H1 (cell line): ENCODE measurements around the gene CHDH. TPM values are rescaled to one million over a fixed set of nuclear protein-coding genes. Genes with fewer than 3 reads are reported as not detected.

Experiments
- CTCF ChIA-PET: fragments of 300-600 bp; sonication (Branson Sonifier 250); formaldehyde crosslinking; loops from one replicate; lab custom pipeline; 2021; ENCODE audit not compliant: partially characterized antibody; lab: Charles Lee
- POLR2A ChIA-PET: fragments of 300-600 bp; sonication (Branson Sonifier 250); formaldehyde crosslinking; loops from one replicate; lab custom pipeline; 2021; ENCODE audit warnings: inconsistent platforms; ENCODE audit not compliant: partially characterized antibody; lab: Charles Lee
- DNase-seq, 2 experiments: peaks; one replicate each; pipeline versions ENCODE4 v3.0.0 to v3.0.0-alpha.2; 2010 to 2022; ENCODE audit warnings: low spot score in 2 of 2, low read depth in 1 of 2, mixed read lengths in 1 of 2
- FAIRE-seq: peaks from 2 replicates; lab custom pipeline; 2011; peaks lifted over from hg19 to GRCh38; lab: Jason Lieb, UNC
- H2AFZ ChIP-seq: 2 replicates; pipeline ENCODE4 v1.8.1; 2012; ENCODE audit warnings: low read length, inconsistent platforms
- H2AK5ac ChIP-seq: 2 replicates; pipeline ENCODE4 v1.6.1; 2013; ENCODE audit warnings: low read depth, low read length
- H2BK120ac ChIP-seq: replicated peaks from 2 replicates; pipeline ENCODE3; 2013; ENCODE audit warnings: low read depth, low read length, inconsistent platforms
- H2BK12ac ChIP-seq: 2 replicates; pipeline ENCODE4 v1.6.1; 2013; ENCODE audit warnings: low read depth, low read length
- H2BK15ac ChIP-seq: 2 replicates; pipeline ENCODE4 v1.6.1; 2013; ENCODE audit warnings: low read length
- H2BK20ac ChIP-seq: 2 replicates; pipeline ENCODE4 v1.6.1; 2013; ENCODE audit warnings: low read length
- H2BK5ac ChIP-seq: 2 replicates; pipeline ENCODE4 v1.6.1; 2013; ENCODE audit warnings: low read depth, low read length
- H3K14ac ChIP-seq: 2 replicates; pipeline ENCODE4 v1.6.1; 2013; ENCODE audit warnings: inconsistent platforms; ENCODE audit not compliant: insufficient read length
- H3K18ac ChIP-seq: 2 replicates; pipeline ENCODE4 v1.6.1; 2013; ENCODE audit warnings: low read length; ENCODE audit errors: extremely low read depth
- H3K23ac ChIP-seq: 2 replicates; pipeline ENCODE4 v1.6.1; 2013; ENCODE audit warnings: inconsistent platforms; ENCODE audit not compliant: insufficient read length
- H3K23me2 ChIP-seq: 2 replicates; pipeline ENCODE4 v1.6.1; 2013; ENCODE audit warnings: low read depth, low read length
- H3K27ac ChIP-seq: 2 replicates; pipeline ENCODE4 v1.6.1; 2011; ENCODE audit warnings: low read depth, low read length, inconsistent platforms
- H3K27me3 ChIP-seq, 4 experiments: replicated peaks in 1 of 4; 1 replicate in 1 of 4; 2 replicates in 3 of 4; pipeline versions ENCODE4 v1.6.1 to v1.8.1; 2011 to 2013; ENCODE audit warnings: low read length in 3 of 4, mild to moderate bottlenecking in 3 of 4, inconsistent platforms in 2 of 4, mixed read lengths in 2 of 4, moderate library complexity in 1 of 4; ENCODE audit not compliant: control insufficient read depth in 3 of 4, insufficient read depth in 3 of 4; ENCODE audit errors: extremely low read depth in 1 of 4
- H3K36me3 ChIP-seq, 4 experiments: 2 replicates each; pipeline versions ENCODE4 v1.6.1 to v1.8.1; 2011 to 2013; ENCODE audit warnings: mild to moderate bottlenecking in 4 of 4, low read length in 3 of 4, moderate library complexity in 2 of 4, control low read depth in 1 of 4, inconsistent platforms in 1 of 4; ENCODE audit not compliant: insufficient read depth in 4 of 4, control insufficient read depth in 2 of 4
- H3K4ac ChIP-seq: replicated peaks from 2 replicates; pipeline ENCODE3; 2013; ENCODE audit warnings: low read length, low read depth, mixed read lengths, inconsistent platforms; ENCODE audit not compliant: insufficient read length
- H3K4me1 ChIP-seq, 4 experiments: replicated peaks in 1 of 4; 1 replicate in 1 of 4; 2 replicates in 3 of 4; pipeline versions ENCODE4 v1.6.1 to v1.8.1; 2011 to 2013; ENCODE audit warnings: low read length in 3 of 4, inconsistent platforms in 2 of 4, mixed read lengths in 1 of 4; ENCODE audit not compliant: insufficient read depth in 4 of 4, control insufficient read depth in 3 of 4
- H3K4me2 ChIP-seq, 2 experiments: 2 replicates each; pipeline versions ENCODE4 v1.6.1 to v1.8.1; 2011 to 2013; ENCODE audit warnings: low read depth in 2 of 2, low read length in 2 of 2, control low read depth in 1 of 2, inconsistent platforms in 1 of 2, mild to moderate bottlenecking in 1 of 2; ENCODE audit not compliant: insufficient read depth in 1 of 2
- H3K4me3 ChIP-seq, 4 experiments: fragments of 200-600, 300-600 bp in 1 of 4; sonication (generic), shearing (Covaris generic), sonication (Bioruptor Twin) in 1 of 4; 2 replicates each; pipeline versions ENCODE4 v1.5.1 to v1.8.1; 2011 to 2016; ENCODE audit warnings: low read length in 4 of 4, low read depth in 3 of 4, control low read depth in 2 of 4, inconsistent platforms in 2 of 4, mild to moderate bottlenecking in 2 of 4, mixed read lengths in 1 of 4, moderate library complexity in 1 of 4; ENCODE audit not compliant: insufficient read depth in 2 of 4; ENCODE audit errors: extremely low read depth in 1 of 4
- H3K56ac ChIP-seq: replicated peaks from 2 replicates; pipeline ENCODE3; 2013; ENCODE audit warnings: low read depth, mild to moderate bottlenecking, mixed read lengths, low read length, inconsistent platforms; ENCODE audit not compliant: insufficient read length
- H3K79me1 ChIP-seq: 2 replicates; pipeline ENCODE4 v1.6.1; 2013; ENCODE audit warnings: low read depth, low read length, control low read depth
- H3K79me2 ChIP-seq, 2 experiments: 2 replicates each; pipeline versions ENCODE4 v1.6.1 to v1.8.1; 2012 to 2013; ENCODE audit warnings: low read length in 2 of 2, mild to moderate bottlenecking in 2 of 2, inconsistent platforms in 1 of 2; ENCODE audit not compliant: insufficient read depth in 2 of 2, control insufficient read depth in 1 of 2
- H3K9ac ChIP-seq, 4 experiments: replicated peaks in 1 of 4; 1 replicate in 1 of 4; 2 replicates in 3 of 4; pipeline versions ENCODE4 v1.6.1 to v1.8.1; 2011 to 2013; ENCODE audit warnings: low read depth in 3 of 4, low read length in 3 of 4, control low read depth in 2 of 4, mild to moderate bottlenecking in 2 of 4, moderate library complexity in 2 of 4, inconsistent platforms in 1 of 4; ENCODE audit errors: extremely low read depth in 1 of 4
- H3K9me3 ChIP-seq, 2 experiments: 2 replicates each; pipeline versions ENCODE4 v1.6.1 to v1.8.1; 2012 to 2013; ENCODE audit warnings: mild to moderate bottlenecking in 2 of 2, moderate library complexity in 2 of 2, control low read depth in 1 of 2, inconsistent platforms in 1 of 2, low read depth in 1 of 2, low read length in 1 of 2, mixed read lengths in 1 of 2; ENCODE audit not compliant: insufficient read depth in 2 of 2
- H4K20me1 ChIP-seq, 2 experiments: replicated peaks in 1 of 2; 2 replicates each; pipeline versions ENCODE3 to v1.8.1; 2011 to 2013; ENCODE audit warnings: inconsistent platforms in 2 of 2, low read length in 2 of 2, mild to moderate bottlenecking in 1 of 2; ENCODE audit not compliant: insufficient read depth in 2 of 2, control insufficient read depth in 1 of 2
- H4K5ac ChIP-seq: 2 replicates; pipeline ENCODE4 v1.6.1; 2013; ENCODE audit warnings: low read length, low read depth, mixed read lengths, inconsistent platforms; ENCODE audit not compliant: insufficient read length
- H4K8ac ChIP-seq: 2 replicates; pipeline ENCODE4 v1.8.0; 2013; ENCODE audit warnings: mild to moderate bottlenecking, moderate library complexity, low read length, inconsistent platforms; ENCODE audit not compliant: insufficient read depth; ENCODE audit errors: extremely low read depth
- H4K91ac ChIP-seq: replicated peaks from 2 replicates; pipeline ENCODE3; 2013; ENCODE audit warnings: low read length, mixed read lengths, inconsistent platforms; ENCODE audit not compliant: insufficient read length
- MAFK ChIP-seq: IDR thresholded peaks from 2 replicates; pipeline ENCODE4 v1.6.1; 2012; ENCODE audit warnings: low read depth, mild to moderate bottlenecking, improper control_type of control experiment, low read length
- SIN3A ChIP-seq, 2 experiments: IDR thresholded peaks in 1 of 2; conservative IDR thresholded peaks in 1 of 2; 2 replicates each; pipeline ENCODE4 v1.6.1; 2011 to 2012; ENCODE audit warnings: low read length in 2 of 2, improper control_type of control experiment in 1 of 2, low read depth in 1 of 2, mild to moderate bottlenecking in 1 of 2
- WGBS, 2 experiments: shearing (Covaris generic) in 1 of 2; methylation state at CpG; one replicate each; pipeline versions ENCODE4 v1.1.6 to v1.1.7; 2013 to 2015; ENCODE audit warnings: low lambda C conversion rate in 2 of 2, mixed read lengths in 2 of 2, inconsistent platforms in 1 of 2, low coverage in 1 of 2, missing lambda C conversion rate in 1 of 2; ENCODE audit not compliant: insufficient replicate concordance in 2 of 2, insufficient coverage in 1 of 2, insufficient read length in 1 of 2; ENCODE audit errors: extremely low coverage in 1 of 2, missing lambda C conversion rate in 1 of 2; 5-methylcytosine and 5-hydroxymethylcytosine counted together
- polyA plus RNA-seq, 7 experiments: library from polyadenylated mRNA; depleted of rRNA in 3 of 7; stranded (reverse) in 5 of 7; unstranded in 2 of 7; fragments of >200 nt in 5 of 7; fragments of 200-250 nt in 2 of 7; gene quantifications; 1 replicate in 5 of 7; 2 replicates in 1 of 7; 4 replicates in 1 of 7; pipeline versions ENCODE4 v1.2.1 to v1.2.3, GENCODE V29; 2011 to 2013; ENCODE audit warnings: missing spikeins in 2 of 7, mixed read lengths in 2 of 7
- total RNA-seq: library from RNA; stranded (reverse); fragmentation: NEBNext Ultra II Directional; extraction: Animal tissue kit (Norgen Biotek cat#: 25700); gene quantifications from 2 replicates; pipeline ENCODE4 v1.2.1, GENCODE V29; 2021

CHDH gene
- total and polyA plus RNA-seq, 2 of the 8 experiments (the other 6 are each of a cell fraction or from before 2014, with no cell fraction given), result 4.9 to 10.3 TPM

DNA sequence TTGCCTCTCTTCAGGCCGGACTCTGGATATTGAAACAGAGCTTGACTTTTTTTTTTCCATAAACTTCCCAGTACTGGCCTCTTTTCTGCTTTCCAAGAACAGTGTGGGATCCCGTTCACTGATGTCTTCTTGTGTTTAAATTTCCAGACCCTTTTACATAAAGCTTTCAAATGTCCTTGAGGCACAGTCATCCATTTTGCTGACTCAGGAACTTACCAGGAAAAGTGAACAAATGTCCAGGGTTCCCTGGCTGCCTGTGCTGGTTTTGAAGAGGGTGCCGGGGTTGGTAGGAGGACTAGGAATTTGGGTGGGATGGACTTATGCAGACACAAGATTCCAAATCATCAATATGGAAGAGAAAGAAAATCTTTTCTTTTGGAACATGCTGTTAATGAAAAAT lies 68.1 kb downstream of the CHDH start:
- H4K5ac ChIP-seq, result no peak overlapping the region
- DNase-seq (no peak), FAIRE-seq (no peak)
- H3K18ac ChIP-seq, result no peak overlapping the region
- no peak overlapping the region for H3K27ac ChIP-seq
- H3K79me2 ChIP-seq, result no peaks in the 10 kb centered on the region
- ChIA-PET CTCF (interaction anchor here (0.6 to 0.7 kb wide), 2 partner anchors 72 to 102 kb away, joined by 3 to 5 read pairs; no protein-coding TSS in a partner anchor), POLR2A (no interaction called here)
- H3K23ac ChIP-seq, result no peak overlapping the region
- H2BK20ac ChIP-seq, result no peak overlapping the region
- no peak overlapping the region for H3K4me2 ChIP-seq
- H3K14ac ChIP-seq, result no peak overlapping the region
- no peak overlapping the region for H2BK120ac ChIP-seq
- H4K91ac ChIP-seq, result no peak overlapping the region
- H2AK5ac ChIP-seq, result no peak overlapping the region
- peaks cover 0 to 5% (median 3%) of the 10 kb centered on the region in 4 experiments; a peak in 5 of 7 replicates for H3K4me1 ChIP-seq
- no peak overlapping the region for H2BK5ac ChIP-seq
- no peak overlapping the region for H3K56ac ChIP-seq
- H2BK15ac ChIP-seq, result no peak overlapping the region
- H3K4ac ChIP-seq, result no peak overlapping the region
- no peaks in the 10 kb centered on the region for H3K79me1 ChIP-seq
- TF ChIP-seq SIN3A (conservative IDR thresholded peaks at IDR 0.05 in 1 of 2, IDR thresholded peaks at IDR 0.05 in 1 of 2; ENCODE audit: low read depth in 1 of 2, low read length in 2 of 2), result no peak
- peak; percentile 62 for TF ChIP-seq MAFK
- H3K9ac ChIP-seq, result no peak overlapping the region
- no peak overlapping the region for H4K8ac ChIP-seq
- WGBS, 2 experiments, result 91% methylated on average over 3 of the region's 3 CpGs; no CpG with 5 or more reads in 1 of the 2 experiments
- H4K20me1 ChIP-seq, result no peaks in the 10 kb centered on the region
- H2BK12ac ChIP-seq, result no peak overlapping the region
- H3K27me3 ChIP-seq, result no peaks in the 10 kb centered on the region
- no peaks in the 10 kb centered on the region for H3K36me3 ChIP-seq
- no peaks in the 10 kb centered on the region for H3K23me2 ChIP-seq
- H3K9me3 ChIP-seq, result no peaks in the 10 kb centered on the region; a peak in 1 of 4 replicates
- no peak overlapping the region for H2AFZ ChIP-seq
- H3K4me3 ChIP-seq, result no peak overlapping the region
